ENCODE measurements around the gene PPP2R3B.

The PPP2R3B gene

GRCh38 chrX:370963-371745 is 15.6 kb downstream of the PPP2R3B start:
- DNase-seq (ENCODE audit: low read depth in 2 of 2): no peak

GRCh38 chrX:370244-370962 is 16.3 kb downstream of the PPP2R3B start:
- no peak for DNase-seq (ENCODE audit: low read depth in 2 of 2)

DNA sequence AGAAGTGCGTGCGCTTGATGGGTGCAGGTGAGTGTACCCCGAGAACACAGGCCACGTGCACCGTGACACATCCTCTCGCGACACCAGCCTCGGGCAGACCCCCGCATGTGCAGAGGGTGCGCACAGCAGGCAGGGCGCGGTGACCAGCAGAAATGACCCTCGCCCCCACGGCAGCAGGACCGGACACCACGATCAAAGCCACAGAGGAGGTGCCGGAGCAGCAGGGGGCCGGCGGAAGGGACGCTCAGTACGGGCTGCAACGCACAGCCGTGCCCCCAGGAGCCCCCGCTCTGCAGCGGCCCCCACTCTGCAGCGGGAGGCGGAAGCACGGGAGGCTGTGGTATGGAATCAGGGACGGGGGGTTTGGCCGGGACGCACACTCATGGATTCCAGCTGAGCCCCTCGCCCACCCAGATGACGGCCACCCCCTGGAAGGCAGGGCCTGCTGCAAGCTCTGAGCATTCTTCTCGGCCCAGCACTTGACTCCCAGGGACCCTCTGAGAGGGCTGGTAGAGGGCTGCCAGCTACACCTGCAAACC is 17.1 kb downstream of the PPP2R3B start:
- DNase-seq (ENCODE audit: low read depth in 2 of 2): no peak

GRCh38 chrX:368811-369562 is 17.7 kb downstream of the PPP2R3B start:
- DNase-seq (ENCODE audit: low read depth in 2 of 2): no peak

- no peak for DNase-seq (ENCODE audit: low read depth in 2 of 2)
These were observed 18.8 kb downstream of the PPP2R3B start for GRCh38 chrX:367866-368265.

- DNase-seq (ENCODE audit: low read depth in 2 of 2): no peak
These were observed 19.4 kb downstream of the PPP2R3B start for GRCh38 chrX:367349-367748.

GRCh38 chrX:363621-364375 is 22.9 kb downstream of the PPP2R3B start:
- DNase-seq (ENCODE audit: low read depth in 2 of 2): no peak

DNA sequence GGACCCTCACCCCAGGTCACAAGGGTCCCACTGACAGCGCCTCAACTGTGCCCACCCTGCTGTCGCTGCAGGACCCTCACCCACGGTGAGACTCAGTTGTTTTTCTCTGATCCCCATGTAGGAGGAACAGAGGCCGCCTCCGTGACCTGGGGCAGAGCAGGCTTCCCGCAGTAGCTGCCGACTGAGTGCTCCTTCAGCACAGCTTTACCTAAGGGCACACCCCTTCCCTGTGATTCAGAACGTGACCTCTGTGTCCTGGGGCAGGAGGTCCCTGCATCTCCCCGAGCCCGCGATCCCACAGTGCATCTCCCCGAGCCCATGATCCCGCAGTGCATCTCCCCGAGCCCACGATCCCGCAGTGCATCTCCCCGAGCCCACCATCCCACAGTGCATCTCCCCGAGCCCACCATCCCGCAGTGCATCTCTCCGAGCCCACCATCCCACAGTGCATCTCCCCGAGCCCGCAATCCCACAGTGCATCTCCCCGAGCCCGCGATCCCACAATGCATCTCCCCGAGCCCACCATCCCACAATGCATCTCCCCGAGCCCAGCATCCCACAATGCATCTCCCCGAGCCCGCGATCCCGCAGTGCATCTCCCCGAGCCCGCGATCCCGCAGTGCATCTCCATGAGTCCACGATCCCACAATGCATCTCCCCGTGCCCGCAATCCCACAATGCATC is 23.6 kb downstream of the PPP2R3B start:
- DNase-seq (ENCODE audit: low read depth in 2 of 2): no peak

DNA sequence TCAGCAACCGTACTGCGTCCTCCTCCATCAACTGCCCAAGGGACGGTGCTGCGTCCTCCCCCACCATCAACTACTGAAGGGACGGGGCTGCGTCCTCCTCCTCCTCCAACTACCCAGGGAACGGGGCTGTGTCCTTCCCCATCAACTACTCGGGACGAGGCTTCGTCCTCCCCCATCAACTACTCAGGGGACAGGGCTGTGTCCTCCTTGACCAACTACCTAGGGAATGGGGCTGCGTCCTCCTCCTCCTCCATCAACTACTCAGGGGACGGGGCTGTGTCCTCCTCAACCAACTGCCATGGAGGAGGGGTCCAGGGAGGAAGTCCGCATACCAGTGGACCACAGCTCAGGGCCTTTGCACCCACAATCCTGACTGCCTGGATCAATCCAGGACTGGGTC is 24.4 kb downstream of the PPP2R3B start:
- DNase-seq (ENCODE audit: low read depth in 2 of 2): no peak

GRCh38 chrX:361231-362145 is 25.2 kb downstream of the PPP2R3B start:
- DNase-seq (ENCODE audit: low read depth in 2 of 2): no peak

DNA sequence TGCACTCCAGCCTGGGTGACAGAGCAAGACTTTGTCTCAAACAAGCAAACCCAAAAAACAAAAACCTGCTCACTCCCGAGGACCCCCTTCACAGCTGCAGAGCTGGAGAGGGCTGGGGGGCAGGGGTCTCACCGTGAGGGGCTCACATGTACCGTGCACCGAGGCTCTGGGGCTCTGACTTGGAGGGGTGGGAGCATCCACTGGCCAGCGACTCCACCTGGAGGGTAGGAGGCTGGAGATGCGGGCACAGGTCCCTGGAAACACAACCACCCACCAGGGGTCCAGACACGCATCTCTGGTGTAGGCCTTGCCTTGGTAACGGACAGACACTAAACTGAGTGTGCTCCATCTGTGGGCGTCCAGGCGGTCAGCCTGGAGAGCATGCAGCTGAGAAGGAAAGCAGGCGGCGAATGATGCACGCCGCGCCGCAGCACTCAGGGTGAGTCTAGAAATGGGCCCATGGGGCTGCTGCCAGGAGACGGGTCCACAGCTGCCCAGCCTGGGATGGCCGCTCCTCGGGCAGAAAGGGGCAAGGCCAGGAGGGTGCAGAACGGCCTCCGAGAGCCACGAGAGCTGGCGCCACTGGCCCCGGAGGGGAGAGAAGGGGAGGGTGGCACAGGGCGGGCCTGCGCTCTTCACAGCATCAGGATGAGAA is 26.1 kb downstream of the PPP2R3B start:
- DNase-seq (ENCODE audit: low read depth in 2 of 2): no peak

- DNase-seq (ENCODE audit: low read depth in 2 of 2): no peak
These were observed 28.0 kb downstream of the PPP2R3B start for GRCh38 chrX:358651-359143.

GRCh38 chrX:357693-358471 is 28.8 kb downstream of the PPP2R3B start:
- peak; percentile 13 to 34 for DNase-seq (ENCODE audit: low read depth in 2 of 2)

DNA sequence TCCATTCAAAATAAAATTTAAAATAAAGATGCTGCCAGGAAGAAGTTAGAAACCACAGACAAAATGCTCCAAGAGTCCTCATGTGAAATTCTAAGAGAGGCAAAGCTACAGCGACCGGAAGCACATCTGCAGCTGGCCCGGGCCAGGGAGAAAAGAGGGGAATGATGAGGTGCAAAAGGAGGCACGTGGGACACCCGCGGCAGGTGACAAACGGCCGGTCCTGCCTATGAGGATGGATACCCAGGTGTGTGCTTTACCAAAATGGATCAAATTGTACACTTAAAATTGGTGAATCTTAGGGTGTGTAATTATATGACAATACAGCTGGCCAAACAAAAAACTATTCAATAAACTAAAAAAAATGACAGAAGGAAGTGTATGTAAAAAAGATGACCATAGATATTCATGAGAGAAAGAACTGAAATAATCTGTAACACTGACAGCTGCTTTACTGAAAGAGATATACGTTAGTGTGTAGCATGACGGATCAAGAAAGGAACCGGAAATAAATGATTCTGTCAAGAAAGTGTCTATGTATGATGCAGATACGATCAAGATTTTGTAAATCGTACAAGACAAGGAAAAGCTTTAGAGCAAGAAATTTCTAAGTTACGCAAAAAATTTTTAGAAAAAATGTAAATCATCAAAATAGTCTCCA is 29.5 kb downstream of the PPP2R3B start:
- DNase-seq (ENCODE audit: low read depth in 2 of 2): no peak

GRCh38 chrX:356385-357034 is 30.2 kb downstream of the PPP2R3B start:
- DNase-seq (ENCODE audit: low read depth in 2 of 2): no peak

GRCh38 chrX:355329-356050 is 31.2 kb downstream of the PPP2R3B start:
- DNase-seq (ENCODE audit: low read depth in 2 of 2): no peak
